HepG2 (cell line): ENCODE results near the gene IQCE. TPM values are rescaled to one million over a fixed set of nuclear protein-coding genes. Genes with fewer than 3 reads are reported as not detected.

Source experiments
- AGO2 ChIP-seq: fragments of 200-400 bp; formaldehyde crosslinking; optimal IDR thresholded peaks from 2 replicates; pipeline ENCODE3; 2017; ENCODE audit warnings: mild to moderate bottlenecking, low read depth, low read length, moderate library complexity
- GTF3A ChIP-seq: sonication (generic); formaldehyde crosslinking; conservative IDR thresholded peaks from 2 replicates; pipeline ENCODE4 v1.4.0; 2020; ENCODE audit warnings: mild to moderate bottlenecking, missing genetic modification reagents
- KAT2B ChIP-seq: fragments of 150-350 bp; IDR thresholded peaks from 2 replicates; pipeline ENCODE4 v1.6.1; 2014; ENCODE audit warnings: low read depth, low read length, borderline replicate concordance
- MTERF4 ChIP-seq: sonication (generic); formaldehyde crosslinking; IDR thresholded peaks from 2 replicates; pipeline ENCODE4 v1.8.0; 2023; ENCODE audit warnings: mild to moderate bottlenecking, missing genetic modification reagents
- ONECUT2 ChIP-seq: sonication (generic); formaldehyde crosslinking; IDR thresholded peaks from 2 replicates; pipeline ENCODE4 v1.4.0; 2020; ENCODE audit warnings: missing genetic modification reagents
- RBFOX2 ChIP-seq: fragments of 200-400 bp; formaldehyde crosslinking; IDR thresholded peaks from 2 replicates; pipeline ENCODE4 v1.6.1; 2017; ENCODE audit warnings: low read depth, mild to moderate bottlenecking, low read length
- SOX5 ChIP-seq: IDR thresholded peaks from 2 replicates; pipeline ENCODE4 v1.6.1; 2016; ENCODE audit warnings: borderline replicate concordance
- TFDP2 ChIP-seq: sonication (generic); formaldehyde crosslinking; IDR thresholded peaks from 2 replicates; pipeline ENCODE4 v1.4.0; 2020; ENCODE audit warnings: missing genetic modification reagents
- TOPORS ChIP-seq: sonication (generic); formaldehyde crosslinking; IDR thresholded peaks from 2 replicates; pipeline ENCODE4 v1.8.0; 2023; ENCODE audit warnings: mild to moderate bottlenecking, missing genetic modification reagents
- U2AF1 ChIP-seq: fragments of 200-400 bp; formaldehyde crosslinking; optimal IDR thresholded peaks from 2 replicates; pipeline ENCODE3; 2017; ENCODE audit warnings: mild to moderate bottlenecking, low read depth, low read length
- ZC3H4 ChIP-seq: sonication (generic); formaldehyde crosslinking; IDR thresholded peaks from 2 replicates; pipeline ENCODE4 v1.4.0; 2020; ENCODE audit warnings: missing genetic modification reagents, borderline replicate concordance
- ZNF138 ChIP-seq: sonication (generic); formaldehyde crosslinking; IDR thresholded peaks from 2 replicates; pipeline ENCODE4 v1.5.0; 2020; ENCODE audit warnings: mild to moderate bottlenecking, low read depth, missing genetic modification reagents
- ZNF24 ChIP-seq: fragments of 450-650 bp; IDR thresholded peaks from 2 replicates; pipeline ENCODE4 v1.6.1; 2017; ENCODE audit warnings: antibody characterized with exemption, mild to moderate bottlenecking
- ZNF329 ChIP-seq: sonication (generic); formaldehyde crosslinking; IDR thresholded peaks from 2 replicates; pipeline ENCODE4 v1.9.0; 2021; ENCODE audit warnings: low read depth, mild to moderate bottlenecking, missing genetic modification reagents
- ZNF670 ChIP-seq: sonication (generic); formaldehyde crosslinking; IDR thresholded peaks from 2 replicates; pipeline ENCODE4 v1.8.0; 2022; ENCODE audit warnings: mild to moderate bottlenecking, missing genetic modification reagents, borderline replicate concordance
- ZNF780A ChIP-seq: sonication (generic); formaldehyde crosslinking; IDR thresholded peaks from 2 replicates; pipeline ENCODE4 v1.8.0; 2022; ENCODE audit warnings: mild to moderate bottlenecking, missing genetic modification reagents, moderate library complexity
- polyA plus RNA-seq, 8 experiments: library from polyadenylated mRNA; depleted of rRNA in 3 of 8; stranded (reverse) in 7 of 8; unstranded in 1 of 8; fragments of >200 nt; fragmentation: Illumina TruSeq in 4 of 8; extraction: Trizol in 4 of 8; gene quantifications; 2 replicates each; pipeline versions ENCODE4 v1.2.1 to v1.2.3, GENCODE V29; 2011 to 2016; ENCODE audit warnings: low read depth in 4 of 8, missing spikeins in 1 of 8, mixed read lengths in 1 of 8; ENCODE audit not compliant: insufficient read depth in 1 of 8
- total RNA-seq, 5 experiments: library from RNA; depleted of rRNA; stranded (reverse); fragments of >200 nt; fragmentation: Illumina TruSeq; extraction: Trizol; gene quantifications; 2 replicates each; pipeline ENCODE4 v1.2.3, GENCODE V29; 2016; ENCODE audit warnings: low read depth in 1 of 5
- TF ChIP-seq, protein P1 (sequence below): sonication (generic); formaldehyde crosslinking; IDR thresholded peaks from 2 replicates; pipeline ENCODE4 v1.4.0; 2020; ENCODE audit warnings: missing genetic modification reagents, borderline replicate concordance

IQCE gene
- total and polyA plus RNA-seq, 2 of the 13 experiments (the other 11 are each of a cell fraction or from before 2014, with no cell fraction given), result 1.5 to 2.5 TPM

- TF ChIP-seq, protein P1, sequence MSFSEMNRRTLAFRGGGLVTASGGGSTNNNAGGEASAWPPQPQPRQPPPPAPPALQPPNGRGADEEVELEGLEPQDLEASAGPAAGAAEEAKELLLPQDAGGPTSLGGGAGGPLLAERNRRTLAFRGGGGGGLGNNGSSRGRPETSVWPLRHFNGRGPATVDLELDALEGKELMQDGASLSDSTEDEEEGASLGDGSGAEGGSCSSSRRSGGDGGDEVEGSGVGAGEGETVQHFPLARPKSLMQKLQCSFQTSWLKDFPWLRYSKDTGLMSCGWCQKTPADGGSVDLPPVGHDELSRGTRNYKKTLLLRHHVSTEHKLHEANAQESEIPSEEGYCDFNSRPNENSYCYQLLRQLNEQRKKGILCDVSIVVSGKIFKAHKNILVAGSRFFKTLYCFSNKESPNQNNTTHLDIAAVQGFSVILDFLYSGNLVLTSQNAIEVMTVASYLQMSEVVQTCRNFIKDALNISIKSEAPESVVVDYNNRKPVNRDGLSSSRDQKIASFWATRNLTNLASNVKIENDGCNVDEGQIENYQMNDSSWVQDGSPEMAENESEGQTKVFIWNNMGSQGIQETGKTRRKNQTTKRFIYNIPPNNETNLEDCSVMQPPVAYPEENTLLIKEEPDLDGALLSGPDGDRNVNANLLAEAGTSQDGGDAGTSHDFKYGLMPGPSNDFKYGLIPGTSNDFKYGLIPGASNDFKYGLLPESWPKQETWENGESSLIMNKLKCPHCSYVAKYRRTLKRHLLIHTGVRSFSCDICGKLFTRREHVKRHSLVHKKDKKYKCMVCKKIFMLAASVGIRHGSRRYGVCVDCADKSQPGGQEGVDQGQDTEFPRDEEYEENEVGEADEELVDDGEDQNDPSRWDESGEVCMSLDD (CRISPR knock-in tag), result 0 out of 2 replicates have a peak, but pooled peaks have one; percentile 46
- TF ChIP-seq U2AF1, result no peak
- TF ChIP-seq RBFOX2, result peak; percentile 80
- no peak for TF ChIP-seq ZNF780A (CRISPR knock-in tag)
- no peak for TF ChIP-seq MTERF4 (CRISPR knock-in tag)
- TF ChIP-seq TFDP2, result no peak
- no peak for TF ChIP-seq ZC3H4 (CRISPR knock-in tag)
- TF ChIP-seq ONECUT2 (CRISPR knock-in tag), result no peak
- TF ChIP-seq GTF3A (CRISPR knock-in tag), result no peak
- TF ChIP-seq SOX5 (CRISPR knock-in tag), result peak; percentile 46; the same call in 1 of the 2 replicates
- TF ChIP-seq KAT2B, result no peak
- peak; percentile 66 for TF ChIP-seq AGO2
- TF ChIP-seq ZNF24, result no peak
- TF ChIP-seq ZNF329, result no peak
- no peak for TF ChIP-seq TOPORS (CRISPR knock-in tag)
- TF ChIP-seq ZNF670 (CRISPR knock-in tag), result no peak
- TF ChIP-seq ZNF138 (CRISPR knock-in tag), result peak; percentile 66; the same call in 1 of the 2 replicates
Observed at GRCh38 chr7:2641406-2642393, 82.9 kb downstream of the IQCE start (continued).
